RWPE2 (cell line): ENCODE results near the gene TSPAN10.
"Not testable (repeated sequence)": the region's sequence is repeated elsewhere in the genome, so short reads cannot be mapped to it uniquely, and the experiment has no call there.

ENCODE experiments used
- ATAC-seq: fragments of 200-7000 bp; cut with Tn5 transposase; 3 replicates; pipeline ENCODE4 v1.9.1; 2021; ENCODE audit warnings: low read depth
- DNase-seq: peaks from one replicate; pipeline ENCODE4 v3.0.0-alpha.2; 2020; ENCODE audit warnings: low spot score
- H3K27ac ChIP-seq: fragments of 450-650 bp; 2 replicates; pipeline ENCODE4 v1.5.1; 2017; ENCODE audit warnings: mild to moderate bottlenecking; ENCODE audit not compliant: poor library complexity, severe bottlenecking
- H3K27me3 ChIP-seq: fragments of 250-450 bp; sonication (Bioruptor Pico); 2 replicates; pipeline ENCODE4 v1.5.1; 2021; ENCODE audit warnings: mild to moderate bottlenecking, moderate library complexity; ENCODE audit not compliant: insufficient read depth, poor library complexity, severe bottlenecking
- H3K36me3 ChIP-seq: fragments of 250-450 bp; sonication (Bioruptor Pico); 2 replicates; pipeline ENCODE4 v1.5.1; 2020; ENCODE audit warnings: low read depth, mild to moderate bottlenecking, moderate library complexity
- H3K4me1 ChIP-seq: fragments of 250-450 bp; sonication (Bioruptor Pico); 2 replicates; pipeline ENCODE4 v1.5.1; 2021; ENCODE audit warnings: mild to moderate bottlenecking, moderate library complexity; ENCODE audit not compliant: insufficient read depth, poor library complexity, severe bottlenecking
- H3K4me3 ChIP-seq: fragments of 250-450 bp; sonication (Bioruptor Pico); 2 replicates; pipeline ENCODE4 v1.5.1; 2021; ENCODE audit warnings: mild to moderate bottlenecking, moderate library complexity; ENCODE audit not compliant: severe bottlenecking
- H3K9me3 ChIP-seq: fragments of 250-450 bp; sonication (Bioruptor Pico); 2 replicates; pipeline ENCODE4 v1.5.1; 2021; ENCODE audit warnings: mild to moderate bottlenecking, moderate library complexity; ENCODE audit not compliant: severe bottlenecking
- TF ChIP-seq, protein P1 (sequence below): fragments of 450-650 bp; IDR thresholded peaks from one replicate; pipeline ENCODE4 v1.5.1; 2017; ENCODE audit warnings: mild to moderate bottlenecking, moderate library complexity; ENCODE audit not compliant: poor library complexity, severe bottlenecking

Gene TSPAN10

DNA sequence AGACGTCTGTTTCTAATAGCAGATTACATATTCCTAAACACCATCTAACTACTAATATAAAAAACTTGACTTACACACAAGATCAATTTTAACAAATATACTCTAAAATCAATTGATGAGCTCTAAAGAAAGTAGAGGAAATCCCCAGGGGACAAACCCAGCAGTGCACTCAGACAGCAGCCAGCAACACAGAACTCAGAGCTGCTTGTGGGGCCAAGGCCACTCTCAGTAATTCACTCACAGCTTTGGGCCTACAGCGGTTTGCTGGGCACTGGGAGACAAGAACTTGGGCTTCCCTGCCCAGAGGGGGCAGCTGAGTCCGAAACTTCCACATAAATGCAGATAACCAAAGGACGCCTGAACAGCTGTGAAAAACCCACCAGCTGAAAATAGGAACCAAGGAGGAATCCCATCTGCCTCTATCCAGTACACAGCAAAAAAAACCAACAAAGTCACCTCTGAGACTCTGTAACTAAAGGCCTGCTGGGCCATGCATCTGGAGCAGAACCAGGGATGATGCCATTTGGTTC lies 21.5 kb upstream of the TSPAN10 start:
- TF ChIP-seq, protein P1, sequence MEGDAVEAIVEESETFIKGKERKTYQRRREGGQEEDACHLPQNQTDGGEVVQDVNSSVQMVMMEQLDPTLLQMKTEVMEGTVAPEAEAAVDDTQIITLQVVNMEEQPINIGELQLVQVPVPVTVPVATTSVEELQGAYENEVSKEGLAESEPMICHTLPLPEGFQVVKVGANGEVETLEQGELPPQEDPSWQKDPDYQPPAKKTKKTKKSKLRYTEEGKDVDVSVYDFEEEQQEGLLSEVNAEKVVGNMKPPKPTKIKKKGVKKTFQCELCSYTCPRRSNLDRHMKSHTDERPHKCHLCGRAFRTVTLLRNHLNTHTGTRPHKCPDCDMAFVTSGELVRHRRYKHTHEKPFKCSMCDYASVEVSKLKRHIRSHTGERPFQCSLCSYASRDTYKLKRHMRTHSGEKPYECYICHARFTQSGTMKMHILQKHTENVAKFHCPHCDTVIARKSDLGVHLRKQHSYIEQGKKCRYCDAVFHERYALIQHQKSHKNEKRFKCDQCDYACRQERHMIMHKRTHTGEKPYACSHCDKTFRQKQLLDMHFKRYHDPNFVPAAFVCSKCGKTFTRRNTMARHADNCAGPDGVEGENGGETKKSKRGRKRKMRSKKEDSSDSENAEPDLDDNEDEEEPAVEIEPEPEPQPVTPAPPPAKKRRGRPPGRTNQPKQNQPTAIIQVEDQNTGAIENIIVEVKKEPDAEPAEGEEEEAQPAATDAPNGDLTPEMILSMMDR = no peak
- ATAC-seq (no peak), DNase-seq (no peak)
- no peaks in the 10 kb centered on the region for H3K9me3 ChIP-seq
- no peak overlapping the region for H3K27ac ChIP-seq
- no peaks in the 10 kb centered on the region for H3K27me3 ChIP-seq
- H3K4me1 ChIP-seq = no peaks in the 10 kb centered on the region
- H3K4me3 ChIP-seq = no peak overlapping the region
- H3K36me3 ChIP-seq = peaks cover 80% of the 10 kb centered on the region

DNA sequence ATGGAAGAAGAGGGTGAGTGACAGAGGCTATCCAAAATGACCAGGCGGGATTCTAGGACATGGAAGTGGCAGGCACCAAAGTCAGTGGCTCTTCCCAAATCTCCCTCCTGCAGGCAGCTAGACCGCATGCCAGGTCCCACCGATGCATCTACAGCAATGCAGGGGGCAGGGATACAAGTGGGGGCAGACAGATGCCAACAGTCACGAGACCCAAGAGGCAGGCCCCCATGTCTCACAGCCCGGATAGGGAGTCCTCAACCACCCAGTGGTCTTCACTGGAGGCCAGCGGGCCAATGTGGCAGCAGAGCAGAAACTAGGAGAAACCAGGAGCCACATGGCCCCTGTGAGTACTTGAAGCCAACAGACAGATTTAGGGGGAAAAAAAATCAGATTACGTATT lies 20.1 kb upstream of the TSPAN10 start:
- no peak overlapping the region for H3K4me3 ChIP-seq
- H3K4me1 ChIP-seq = no peaks in the 10 kb centered on the region
- peaks cover 85% of the 10 kb centered on the region for H3K36me3 ChIP-seq
- TF ChIP-seq, protein P1 = no peak
- no peaks in the 10 kb centered on the region for H3K9me3 ChIP-seq
- no peak overlapping the region for H3K27ac ChIP-seq
- H3K27me3 ChIP-seq = no peaks in the 10 kb centered on the region
- ATAC-seq = no peak
- DNase-seq = no peak

DNA sequence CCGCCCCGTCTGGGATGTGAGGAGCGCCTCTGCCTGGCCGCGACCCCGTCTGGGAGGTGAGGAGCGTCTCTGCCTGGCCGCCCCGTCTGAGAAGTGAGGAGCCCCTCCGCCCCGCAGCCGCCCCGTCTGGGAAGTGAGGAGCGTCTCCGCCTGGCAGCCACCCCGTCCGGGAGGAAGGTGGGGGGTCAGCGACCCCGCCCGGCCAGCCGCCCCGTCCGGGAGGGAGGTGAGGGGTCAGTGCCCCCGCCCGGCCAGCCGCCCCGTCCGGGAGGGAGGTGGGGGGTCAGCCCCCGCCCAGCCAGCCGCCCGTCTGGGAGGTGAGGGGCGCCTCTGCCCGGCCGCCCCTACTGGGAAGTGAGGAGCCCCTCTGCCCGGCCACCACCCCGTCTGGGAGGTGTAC lies 18.7 kb upstream of the TSPAN10 start:
- H3K36me3 ChIP-seq = peaks cover 86% of the 10 kb centered on the region
- not testable (repeated sequence) for H3K27me3 ChIP-seq, H3K4me1 ChIP-seq, H3K27ac ChIP-seq, H3K9me3 ChIP-seq, H3K4me3 ChIP-seq, DNase-seq, ATAC-seq

DNA sequence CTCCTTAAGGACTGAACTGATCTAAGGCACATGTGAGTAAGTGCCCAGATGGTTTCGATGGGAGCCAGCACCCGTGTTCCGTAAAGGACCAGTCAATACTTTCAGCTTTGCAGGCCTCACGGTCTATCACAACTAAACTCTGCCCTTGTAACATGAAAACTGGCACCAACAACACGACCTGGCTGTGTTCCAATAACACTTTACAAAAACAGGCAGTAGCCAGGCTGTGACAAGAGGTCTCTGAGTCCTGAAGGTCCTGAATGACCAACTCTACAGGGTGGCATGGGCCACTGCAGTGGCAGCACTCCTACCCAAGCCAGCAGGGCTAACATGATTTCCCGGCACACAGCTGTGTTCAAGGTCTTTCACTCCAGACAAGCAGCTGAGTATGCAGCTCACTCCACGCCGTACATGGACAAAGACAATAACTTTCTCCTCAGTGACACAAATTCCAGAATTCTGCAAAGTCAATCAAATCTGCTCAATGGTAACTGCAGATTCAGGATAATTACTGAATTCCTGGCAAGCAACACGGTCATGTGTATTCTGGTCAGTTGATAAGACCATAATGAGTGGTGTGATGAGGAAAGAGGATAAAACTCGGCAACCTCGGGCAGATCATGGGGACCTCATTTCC lies 15.4 kb upstream of the TSPAN10 start:
- DNase-seq = no peak
- H3K9me3 ChIP-seq = no peaks in the 10 kb centered on the region
- TF ChIP-seq, protein P1 = no peak
- H3K36me3 ChIP-seq = peaks cover 86% of the 10 kb centered on the region
- no peak overlapping the region for H3K27ac ChIP-seq
- ATAC-seq = no peak
- no peaks in the 10 kb centered on the region for H3K4me1 ChIP-seq
- no peaks in the 10 kb centered on the region for H3K27me3 ChIP-seq
- no peak overlapping the region for H3K4me3 ChIP-seq

DNA sequence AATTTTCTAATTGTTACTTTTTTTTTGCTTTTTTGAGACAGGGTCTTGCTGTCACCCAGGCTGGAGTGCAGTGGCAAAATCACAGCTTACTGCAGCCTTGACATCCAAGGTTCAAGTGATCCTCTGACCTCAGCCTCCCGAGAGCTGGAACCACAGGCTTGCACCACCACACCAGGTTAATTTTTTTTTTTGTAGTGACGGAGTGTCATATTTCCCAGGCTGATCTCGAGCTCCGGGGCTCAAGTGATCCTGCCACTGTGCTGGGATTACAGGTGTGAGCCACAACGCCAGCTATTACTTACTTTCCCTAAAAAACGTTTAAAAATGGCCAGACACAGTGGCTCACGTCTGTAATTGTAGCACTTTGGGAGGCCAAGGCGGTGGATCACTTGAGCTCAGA lies 6.7 kb upstream of the TSPAN10 start:
- H3K4me1 ChIP-seq = peaks cover under 1% of the 10 kb centered on the region
- H3K4me3 ChIP-seq = no peak overlapping the region
- ATAC-seq (no peak), DNase-seq (no peak)
- H3K36me3 ChIP-seq = peaks cover 79% of the 10 kb centered on the region
- no peaks in the 10 kb centered on the region for H3K9me3 ChIP-seq
- no peak overlapping the region for H3K27ac ChIP-seq
- H3K27me3 ChIP-seq = no peaks in the 10 kb centered on the region
- TF ChIP-seq, protein P1 = no peak
